HG03565 (cell line): Measurements from ENCODE around the gene TSPO.

Experiments
- ATAC-seq: cut with Tn5 transposase; IDR thresholded peaks from one replicate; pipeline ENCODE4 v1.9.1; 2021; ENCODE audit warnings: mild to moderate bottlenecking, moderate library complexity; ENCODE audit not compliant: unreplicated experiment

TSPO gene

DNA sequence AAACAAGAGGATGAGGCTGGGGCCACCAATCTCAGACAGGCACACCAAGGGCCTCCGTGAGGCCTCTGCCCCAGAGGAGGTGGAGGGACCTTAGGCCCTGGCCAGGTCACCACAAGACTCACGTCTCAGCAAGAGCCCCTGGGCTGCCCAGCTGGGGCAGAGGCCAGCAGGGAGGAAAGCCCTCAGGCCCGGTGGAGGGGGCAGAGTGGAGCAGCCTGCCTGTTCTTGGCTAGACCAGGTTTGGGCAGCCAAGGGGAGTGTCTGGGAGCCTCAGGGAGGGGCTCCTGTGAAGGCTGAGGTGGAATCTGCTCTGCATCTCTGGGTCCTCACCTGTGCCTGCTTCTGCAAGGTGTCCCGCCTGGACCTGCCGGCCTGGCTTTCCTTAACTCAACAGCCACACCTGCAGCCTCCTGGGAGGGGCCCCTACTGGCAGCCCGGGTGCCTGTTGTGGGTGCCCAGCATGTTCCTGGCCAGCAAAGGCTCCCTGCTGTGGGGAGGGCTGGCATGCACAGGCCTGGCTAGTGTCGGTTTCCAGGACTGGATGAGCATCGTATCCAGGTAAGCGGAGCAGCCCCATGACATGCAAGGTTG lies 23.7 kb downstream of the TSPO start:
- ATAC-seq: no peak

DNA sequence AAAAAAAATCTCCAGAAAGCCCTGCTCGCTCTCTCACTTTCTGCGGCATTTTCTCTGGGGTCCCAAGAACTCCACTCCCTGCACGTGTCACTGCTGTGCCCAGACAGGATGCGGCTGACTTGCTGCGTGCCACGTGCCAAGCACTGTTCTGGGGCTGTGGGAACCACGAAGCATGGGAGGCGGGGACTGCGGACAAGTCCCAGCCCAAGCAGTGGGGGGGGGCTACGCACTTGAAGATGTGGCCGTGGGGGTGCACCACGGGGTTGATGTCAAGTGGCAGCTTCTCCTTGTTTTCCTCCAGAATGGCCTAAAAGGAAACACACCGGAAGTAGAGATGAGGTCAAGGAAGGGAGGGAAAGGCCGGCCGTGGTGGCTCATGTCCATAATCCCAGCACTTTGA lies 24.7 kb downstream of the TSPO start:
- no peak for ATAC-seq

DNA sequence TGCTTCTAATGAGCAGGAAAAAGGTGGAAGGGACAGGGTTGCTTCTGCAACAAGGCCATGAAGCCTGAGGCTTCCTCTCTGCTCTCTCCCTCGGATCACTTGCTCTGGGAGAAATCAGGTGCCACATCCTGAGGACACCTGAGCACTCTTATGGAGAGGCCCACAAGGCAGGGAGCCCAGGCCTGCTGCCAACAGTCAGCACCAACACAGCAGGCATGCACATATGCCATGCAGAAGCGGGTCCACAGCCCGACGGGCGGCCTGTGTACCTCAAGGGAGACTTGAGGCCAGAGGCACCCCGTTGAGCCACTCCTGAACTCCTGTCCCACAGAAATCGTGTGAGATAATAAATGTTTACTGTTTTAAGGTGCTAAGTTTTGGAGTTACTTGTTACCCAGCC lies 26.1 kb downstream of the TSPO start:
- no peak for ATAC-seq

DNA sequence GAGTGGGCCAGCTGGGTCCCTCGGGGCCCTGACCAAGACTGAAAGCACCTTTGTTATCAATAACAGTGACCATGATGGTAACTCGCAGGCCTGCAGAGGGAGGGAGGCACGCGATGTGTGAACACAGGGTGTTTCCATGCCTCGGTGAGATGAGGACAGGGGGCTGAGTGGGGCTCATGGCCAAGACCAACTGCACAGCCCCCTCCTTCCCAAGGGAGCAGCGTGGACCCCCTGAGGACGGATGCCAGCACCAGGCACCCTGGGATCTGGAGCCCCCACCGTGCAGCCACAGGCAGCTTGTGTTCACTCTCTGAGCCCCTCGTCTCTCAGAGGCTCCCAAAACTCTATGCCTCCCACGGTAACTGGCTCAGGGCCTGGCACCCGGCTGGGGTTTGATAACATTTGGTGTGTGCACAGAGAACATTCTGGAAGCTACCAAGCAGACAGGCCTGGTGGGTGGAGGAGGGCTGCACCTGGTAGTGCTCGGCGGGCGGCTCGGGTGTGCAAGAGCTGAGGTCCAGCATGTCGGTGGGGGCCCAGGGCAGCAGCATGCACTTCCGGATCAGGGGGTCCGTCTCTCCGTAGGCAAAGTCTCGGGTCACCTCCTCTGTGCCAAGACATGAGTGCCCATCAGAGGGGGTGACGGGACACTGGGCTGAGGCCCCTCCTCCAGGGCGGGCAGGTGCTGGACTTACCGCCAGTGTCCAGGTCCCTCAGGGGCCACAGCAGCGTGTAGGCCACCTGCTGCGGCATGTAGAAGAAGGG lies 28.0 kb downstream of the TSPO start:
- no peak for ATAC-seq

DNA sequence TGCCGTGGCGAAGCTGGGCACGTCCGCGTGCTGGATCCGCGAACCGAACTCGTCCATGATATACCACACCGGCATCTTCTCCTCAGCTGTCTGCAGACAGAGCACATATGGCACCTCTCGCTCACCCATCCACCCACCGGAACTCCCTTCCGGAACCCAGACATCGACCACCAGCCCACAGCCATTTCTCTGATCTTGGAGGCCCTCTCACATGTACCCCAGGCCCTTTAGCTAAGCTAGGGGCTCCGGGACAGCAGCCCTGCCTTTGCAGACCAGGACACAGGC lies 28.5 kb downstream of the TSPO start:
- ATAC-seq: no peak

DNA sequence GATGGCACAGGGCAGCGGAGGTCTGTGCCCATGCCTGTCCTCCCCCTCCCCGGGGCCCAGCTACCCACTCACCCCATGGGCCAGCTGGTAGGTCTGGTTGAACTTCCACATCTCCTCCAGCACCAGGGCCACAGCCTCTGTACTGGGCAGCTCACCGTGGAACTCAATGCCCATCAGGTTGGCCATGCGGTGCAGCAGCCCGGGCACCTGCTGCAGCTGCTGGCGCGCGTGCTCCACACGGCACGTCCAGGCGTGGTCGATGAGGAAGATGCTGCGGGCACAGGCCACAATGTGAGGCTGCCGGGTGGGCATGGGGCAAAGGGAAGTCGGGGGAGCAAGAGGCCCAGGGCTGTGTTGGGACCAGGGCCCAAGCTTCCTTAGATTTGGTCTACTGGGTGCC lies 29.3 kb downstream of the TSPO start:
- no peak for ATAC-seq

DNA sequence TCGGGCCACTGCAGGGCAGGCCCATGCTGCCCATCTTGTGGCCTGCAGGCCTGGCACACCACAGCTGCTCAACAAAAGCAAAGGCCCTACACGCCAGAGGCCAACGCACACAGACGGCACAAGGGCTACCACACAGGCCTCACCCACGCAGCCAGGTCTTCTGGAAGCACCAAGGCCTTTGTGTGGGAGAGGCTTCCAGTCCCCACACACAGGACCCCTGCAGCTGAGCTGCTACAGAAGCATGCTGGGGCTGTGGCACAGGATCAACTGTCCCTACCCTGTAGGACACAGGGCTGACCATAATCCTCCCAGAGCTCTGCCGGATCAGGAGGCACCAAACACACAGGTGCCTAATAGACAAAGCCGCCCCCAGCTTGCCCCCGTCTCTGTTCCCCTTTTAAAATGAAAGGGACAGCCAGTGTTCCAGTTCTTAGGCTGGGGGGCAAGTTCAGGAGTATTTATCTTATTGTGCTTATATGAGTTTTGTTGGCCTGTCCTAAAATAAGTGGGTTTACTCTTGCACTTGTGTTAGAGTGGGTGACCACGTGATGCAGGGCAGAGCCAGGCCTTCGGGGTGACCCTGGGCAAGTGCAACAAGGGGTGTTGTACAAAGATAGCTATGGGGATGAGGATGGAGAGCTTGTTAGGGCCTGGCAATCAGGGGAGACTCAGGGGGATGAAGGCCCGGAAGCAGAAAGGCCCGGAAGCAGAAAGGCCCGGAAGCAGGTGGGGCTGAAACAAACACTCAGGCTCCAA lies 30.1 kb downstream of the TSPO start:
- no peak for ATAC-seq

DNA sequence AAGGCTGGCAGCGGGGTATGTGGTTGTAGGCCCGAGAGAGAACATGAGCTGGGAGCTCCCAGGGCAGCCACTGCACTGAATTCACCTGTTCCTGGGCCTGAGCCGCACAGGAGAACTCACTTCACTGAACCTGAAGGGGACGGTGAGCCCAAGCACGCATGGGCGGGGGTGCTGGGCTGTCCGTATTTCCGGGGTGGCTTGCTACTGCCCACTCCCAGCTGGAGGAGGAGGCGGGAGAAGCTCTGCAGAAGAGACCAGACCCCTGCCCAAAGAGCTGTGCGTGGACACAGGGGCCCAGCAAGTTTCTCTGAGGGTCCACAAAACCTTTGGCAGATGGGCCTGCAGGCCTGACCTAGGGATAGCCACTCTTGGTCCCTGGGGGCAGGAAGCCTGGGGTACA lies 30.8 kb downstream of the TSPO start:
- no peak for ATAC-seq

DNA sequence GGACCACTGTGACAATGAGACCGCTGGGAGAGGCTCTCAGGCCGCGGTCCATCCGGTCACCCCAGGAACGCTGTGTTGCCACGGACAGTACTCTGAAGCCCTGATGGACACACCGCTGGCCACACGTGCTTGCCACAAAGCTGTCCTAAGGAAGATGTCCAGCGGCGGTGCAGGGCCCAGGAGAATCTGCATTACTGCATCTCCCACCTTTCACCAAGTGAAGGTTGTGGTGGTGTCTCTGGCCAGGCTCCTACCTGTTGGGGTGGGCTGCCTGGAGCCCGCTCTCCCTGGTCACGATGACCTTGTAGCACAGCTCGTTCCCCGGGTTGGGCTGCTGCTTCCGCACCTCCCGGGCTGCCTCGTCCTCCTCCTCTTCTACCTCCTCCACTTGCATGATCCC lies 31.4 kb downstream of the TSPO start:
- no peak for ATAC-seq

DNA sequence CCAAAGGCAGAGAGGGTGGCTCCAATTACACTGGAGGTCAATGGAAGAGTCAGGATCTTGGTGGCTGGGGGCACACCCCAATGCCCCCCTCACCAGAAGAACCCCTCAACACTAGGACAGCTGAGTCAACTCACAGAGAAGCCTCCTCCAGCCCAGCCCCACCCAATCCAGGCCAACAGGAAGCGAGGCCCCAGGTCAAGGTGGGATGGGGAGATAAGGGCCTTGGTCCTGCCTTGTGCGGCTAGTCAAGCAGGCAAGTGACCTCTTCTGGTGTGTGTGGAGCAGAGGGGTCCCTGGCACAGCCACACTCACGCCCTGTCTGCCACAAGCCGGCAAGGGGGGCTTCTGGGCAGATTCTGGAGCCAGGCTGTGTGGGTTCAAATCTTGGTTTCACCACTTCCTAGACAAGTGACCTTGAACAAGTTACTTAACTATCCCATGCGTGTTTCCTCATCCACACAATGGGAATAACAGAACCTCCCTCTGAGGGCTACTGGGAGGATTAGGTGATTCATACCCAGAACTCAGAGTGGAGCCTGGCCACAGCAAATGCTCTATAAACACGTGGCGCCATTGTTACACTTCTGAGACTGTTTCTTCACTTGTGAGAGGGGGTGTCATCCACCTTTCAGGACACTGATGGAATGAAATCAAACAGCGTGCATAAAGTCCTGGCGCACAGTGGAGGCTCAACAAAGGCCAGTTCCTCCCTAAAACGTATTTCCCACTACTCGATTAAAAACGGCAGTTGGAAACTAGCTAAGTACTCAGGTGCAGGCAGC lies 32.3 kb downstream of the TSPO start:
- ATAC-seq: no peak

DNA sequence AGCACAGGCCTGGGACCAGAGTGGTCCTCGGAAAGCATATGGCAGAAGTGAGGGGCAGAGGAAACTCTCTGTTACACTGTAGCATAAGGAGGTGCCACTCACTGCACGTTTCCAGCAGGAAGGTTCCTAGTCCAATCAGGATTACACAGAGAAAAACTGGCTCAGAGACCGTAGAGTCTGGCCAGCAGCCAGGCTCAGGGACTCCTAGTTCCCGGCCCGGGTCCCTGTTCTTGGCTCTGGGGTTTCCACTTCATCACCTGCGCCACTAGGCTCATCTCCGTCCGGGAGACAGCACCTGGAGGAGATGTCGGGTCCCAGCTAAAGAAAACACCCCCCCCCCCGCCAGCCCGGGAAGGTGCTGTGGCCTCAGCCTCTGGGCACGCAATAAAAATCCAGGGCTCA lies 34.5 kb downstream of the TSPO start:
- no peak for ATAC-seq

DNA sequence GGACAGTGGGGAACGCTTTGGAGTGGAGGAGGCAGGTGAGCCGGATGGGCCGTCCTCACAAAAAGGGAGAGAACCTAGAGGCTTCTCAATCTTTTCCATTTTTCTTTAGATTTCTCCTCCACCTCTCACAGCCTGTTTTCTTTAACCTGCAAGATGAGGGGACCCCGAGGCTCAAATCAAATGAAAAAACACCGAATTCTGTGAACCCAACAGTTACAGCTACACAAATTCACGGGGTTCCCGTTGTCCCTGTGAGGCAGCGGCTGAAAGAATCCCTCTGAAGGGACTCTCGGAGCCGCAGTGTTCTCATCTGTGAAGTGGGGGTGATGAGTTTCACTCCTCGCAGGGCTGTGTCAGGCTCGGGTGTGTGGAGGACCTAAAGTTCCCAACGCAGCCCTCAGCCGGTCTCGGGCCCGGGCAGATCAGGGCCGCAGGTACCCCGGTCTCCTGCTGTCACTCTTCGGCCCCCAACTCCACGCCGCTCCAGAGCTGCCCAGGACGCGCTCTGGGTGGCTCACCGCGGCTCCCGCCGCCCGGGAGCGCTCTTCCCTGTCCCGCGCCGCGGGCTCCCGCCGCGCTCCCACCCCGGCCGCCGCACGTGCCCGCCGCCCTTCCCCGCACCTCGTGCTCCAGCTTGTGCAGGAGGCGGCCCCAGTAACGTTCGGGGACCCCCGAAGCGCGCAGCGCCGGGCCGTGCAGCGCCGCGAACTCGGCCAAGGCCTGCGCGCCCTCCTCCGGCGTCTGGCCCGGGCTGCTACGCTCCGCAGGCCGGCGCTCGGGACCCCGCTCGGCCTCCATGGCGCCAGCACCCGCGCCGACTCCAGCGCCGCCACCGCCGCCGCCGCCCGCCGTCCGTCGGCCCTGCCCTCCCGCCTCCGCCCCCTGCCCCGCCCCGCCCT lies 35.2 kb downstream of the TSPO start, which contains the start of gene TTLL12:
TSS of gene TTLL12 (minus strand) at position 863 of the 899 bp plus-strand sequence. CDS start at position 798, 65 bp downstream.
- ATAC-seq: peak; percentile 33

DNA sequence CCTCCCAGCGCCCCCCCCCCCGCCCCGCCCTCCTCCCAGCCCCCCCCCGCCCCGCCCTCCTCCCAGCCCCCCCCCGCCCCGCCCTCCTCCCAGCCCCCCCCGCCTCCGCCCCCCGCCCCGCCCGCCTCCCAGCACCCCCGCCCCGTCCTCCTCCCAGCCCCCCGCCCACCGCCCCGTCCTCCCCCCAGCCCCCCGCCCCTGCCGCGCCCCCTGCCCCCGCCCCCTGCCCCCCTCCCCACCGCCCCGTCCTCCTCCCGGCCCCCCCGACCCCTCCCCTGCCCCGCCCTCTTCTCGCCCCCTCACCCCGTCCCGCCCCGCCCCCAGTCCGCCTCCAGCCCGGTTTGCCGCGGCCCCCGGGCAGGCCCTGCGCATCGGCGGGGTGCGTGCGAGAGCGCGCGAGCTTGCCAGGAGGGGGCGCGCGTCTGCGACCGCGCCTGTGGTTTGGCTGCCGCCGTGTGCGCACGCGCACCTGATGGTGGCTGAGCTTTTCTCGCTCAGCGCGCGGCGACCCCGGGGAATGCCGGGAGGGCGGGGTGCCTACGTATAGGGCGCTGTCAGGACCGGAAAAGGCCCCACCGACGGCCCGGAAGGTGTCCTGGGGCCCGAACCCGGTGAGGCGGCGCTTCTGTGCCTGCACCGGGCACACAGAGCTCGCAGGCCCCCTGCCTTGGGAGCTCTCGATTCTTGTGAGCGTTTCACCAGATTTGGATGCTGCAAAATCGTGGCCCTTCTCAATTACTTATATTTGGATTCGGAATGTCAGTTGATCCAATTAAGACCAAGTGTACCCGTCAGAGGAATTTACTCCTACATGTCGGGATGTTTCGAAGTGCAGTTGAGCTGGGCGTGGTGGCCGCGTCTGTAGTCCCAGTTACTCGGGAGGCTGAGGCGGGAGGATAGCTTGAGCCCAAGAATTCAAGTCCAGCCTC lies 36.1 kb downstream of the TSPO start:
- peak; percentile 80 for ATAC-seq

DNA sequence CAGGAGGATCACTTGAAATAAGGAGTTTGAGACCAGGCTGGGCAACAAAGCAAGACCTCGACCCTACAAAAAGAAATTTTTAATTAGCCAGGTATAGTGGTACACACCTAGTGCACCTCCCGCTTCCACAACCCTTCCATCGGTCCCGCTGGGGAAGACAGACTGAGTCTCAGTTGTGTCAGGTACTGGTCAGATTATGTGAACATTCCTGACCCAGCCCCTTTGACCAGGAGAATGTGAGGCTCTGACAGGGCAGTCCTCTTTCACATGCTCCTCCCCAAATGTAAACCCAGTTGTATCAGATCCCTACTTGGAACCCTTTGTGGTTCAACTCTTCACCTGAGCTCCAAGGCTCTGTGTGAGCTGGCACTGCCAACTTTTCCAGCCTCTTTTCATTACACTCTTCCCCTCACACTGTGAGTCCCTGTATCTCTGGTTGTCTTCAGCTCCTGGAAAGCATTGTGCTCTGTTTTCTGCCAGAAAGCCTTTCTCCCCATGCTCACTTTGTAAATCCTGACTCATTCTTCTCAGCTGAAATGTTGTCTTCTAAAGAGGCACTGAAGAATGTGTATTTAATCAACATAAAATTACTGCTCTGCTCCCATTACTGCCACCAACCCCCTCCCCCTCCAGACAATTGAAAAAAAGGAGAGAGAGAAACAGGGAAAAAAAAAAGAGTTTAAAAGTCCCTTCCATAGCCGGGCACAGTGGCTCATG lies 37.6 kb downstream of the TSPO start:
- ATAC-seq: no peak

DNA sequence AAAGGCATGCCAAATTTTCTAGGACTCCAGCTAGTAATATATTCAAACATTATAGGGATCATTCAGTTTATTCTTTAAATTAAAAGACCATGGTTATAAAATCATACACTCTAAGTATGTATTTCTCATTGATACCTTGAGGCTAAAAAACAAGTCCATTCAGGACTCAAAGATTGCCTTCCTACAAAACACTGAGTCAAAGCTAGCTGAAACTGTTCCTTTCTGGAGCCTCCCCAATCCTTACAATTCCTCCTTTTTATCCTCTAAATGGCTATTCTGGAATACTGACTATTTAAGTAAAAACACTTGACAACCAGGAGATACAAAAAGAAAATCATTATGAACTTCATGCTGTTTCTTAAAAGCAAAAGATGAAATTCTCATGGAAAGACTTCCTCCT lies 40.5 kb downstream of the TSPO start:
- ATAC-seq: no peak

DNA sequence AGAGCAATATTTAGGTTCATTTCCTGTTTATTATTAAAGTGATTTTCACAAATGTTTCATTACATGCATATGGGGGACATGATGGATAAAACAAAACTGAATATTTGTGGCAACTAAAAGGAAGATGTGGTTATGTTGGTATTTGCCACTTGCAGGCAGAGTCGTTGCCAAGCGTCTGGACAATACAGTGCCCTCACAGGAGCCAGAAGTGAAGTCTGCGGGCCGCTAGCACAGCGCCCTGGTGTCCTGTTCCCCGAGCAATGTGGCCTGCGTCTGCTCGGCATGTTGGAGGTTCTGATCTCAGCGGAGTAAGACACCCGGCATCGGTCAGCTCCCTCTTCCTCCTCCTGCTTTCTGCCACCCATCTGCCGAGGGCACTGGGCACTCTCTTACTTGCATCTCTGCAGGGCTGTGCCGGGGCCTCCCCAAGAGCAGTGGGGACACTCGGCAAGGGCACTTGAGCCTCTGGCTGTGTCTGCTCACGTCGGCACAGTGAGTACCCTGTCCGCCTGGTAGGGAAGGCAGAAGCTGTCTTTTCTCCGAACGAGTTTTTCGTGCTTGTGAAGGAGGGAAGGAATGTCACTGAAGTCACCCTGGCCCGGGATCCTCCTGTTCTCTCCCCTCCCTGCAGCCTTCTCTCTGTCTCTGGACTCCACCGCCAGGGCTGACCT lies 46.0 kb downstream of the TSPO start:
- no peak for ATAC-seq

DNA sequence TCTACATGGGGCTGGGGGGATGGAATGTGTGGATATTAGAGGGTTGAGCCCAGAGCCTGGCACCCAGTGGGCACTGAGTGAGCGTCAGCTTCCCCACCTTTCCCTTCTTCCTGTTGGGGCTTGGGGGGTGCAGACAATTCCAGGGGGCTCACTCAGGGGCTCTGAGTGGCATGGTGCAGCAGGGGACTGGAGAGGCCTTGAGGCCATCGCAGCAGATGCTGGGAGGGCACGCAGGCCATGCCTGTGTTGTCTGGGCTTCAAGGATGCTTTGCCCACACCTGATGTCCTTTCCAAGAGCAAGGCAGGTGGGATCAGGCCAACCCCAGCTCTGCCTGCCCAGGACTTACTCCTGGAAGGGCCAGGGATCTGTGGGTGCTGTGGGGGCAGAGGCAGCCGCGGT lies 46.8 kb downstream of the TSPO start:
- no peak for ATAC-seq

DNA sequence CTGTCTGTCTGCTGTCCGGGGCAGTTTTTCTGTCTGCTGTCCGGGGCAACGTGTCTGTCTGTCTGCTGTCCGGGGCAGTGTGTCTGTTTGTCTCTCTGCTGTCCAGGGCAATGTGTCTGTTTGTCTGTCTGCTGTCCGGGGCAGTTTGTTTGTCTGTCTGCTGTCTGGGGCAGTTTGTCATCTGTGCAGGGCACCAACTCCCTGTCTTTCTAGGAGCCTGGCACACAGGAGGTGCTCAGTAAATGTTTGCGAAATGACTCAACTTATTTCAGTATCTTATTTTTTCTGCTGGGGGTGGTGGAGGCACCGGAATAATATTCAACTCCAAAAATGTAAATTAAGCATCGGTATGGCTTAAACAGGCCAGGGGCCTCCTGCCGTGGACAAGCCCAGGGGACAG lies 47.6 kb downstream of the TSPO start:
- no peak for ATAC-seq
